ENCODE data around the gene LRP4.
"Not testable (repeated sequence)": the region's sequence is repeated elsewhere in the genome, so short reads cannot be mapped to it uniquely, and the experiment has no call there.

Gene LRP4

GRCh38 chr11:46947399-46948077 is 29.2 kb upstream of the LRP4 start:
- intact Hi-C loops (cut with micrococcal nuclease): no loop called here
- Mint-ChIP-seq H3K9me3 (no peaks in the 10 kb centered on the region), H3K27me3 (no peaks in the 10 kb centered on the region), H3K4me3 (no peak overlapping the region), H3K4me1 (ENCODE audit: low read depth) (peaks cover 14% of the 10 kb centered on the region), H3K36me3 (ENCODE audit: low read depth) (no peaks in the 10 kb centered on the region), H3K27ac (no peak overlapping the region)

- H3K27ac Mint-ChIP-seq: no peak overlapping the region
- intact Hi-C loops (cut with micrococcal nuclease): no loop called here
- H3K4me1 Mint-ChIP-seq (ENCODE audit: low read depth): peaks cover 6% of the 10 kb centered on the region
- no peak overlapping the region for H3K4me3 Mint-ChIP-seq
- no peaks in the 10 kb centered on the region for H3K36me3 Mint-ChIP-seq (ENCODE audit: low read depth)
- H3K27me3 Mint-ChIP-seq: no peaks in the 10 kb centered on the region
- H3K9me3 Mint-ChIP-seq: no peaks in the 10 kb centered on the region
Observed at GRCh38 chr11:46944356-46945075, 26.2 kb upstream of the LRP4 start.

GRCh38 chr11:46942172-46942571 is 23.8 kb upstream of the LRP4 start:
- Mint-ChIP-seq H3K4me1 (ENCODE audit: low read depth) (peaks cover 6% of the 10 kb centered on the region), H3K27me3 (no peaks in the 10 kb centered on the region), H3K27ac (no peak overlapping the region), H3K4me3 (no peak overlapping the region), H3K9me3 (no peaks in the 10 kb centered on the region), H3K36me3 (ENCODE audit: low read depth) (no peaks in the 10 kb centered on the region)
- intact Hi-C loops (cut with micrococcal nuclease): no loop called here

DNA sequence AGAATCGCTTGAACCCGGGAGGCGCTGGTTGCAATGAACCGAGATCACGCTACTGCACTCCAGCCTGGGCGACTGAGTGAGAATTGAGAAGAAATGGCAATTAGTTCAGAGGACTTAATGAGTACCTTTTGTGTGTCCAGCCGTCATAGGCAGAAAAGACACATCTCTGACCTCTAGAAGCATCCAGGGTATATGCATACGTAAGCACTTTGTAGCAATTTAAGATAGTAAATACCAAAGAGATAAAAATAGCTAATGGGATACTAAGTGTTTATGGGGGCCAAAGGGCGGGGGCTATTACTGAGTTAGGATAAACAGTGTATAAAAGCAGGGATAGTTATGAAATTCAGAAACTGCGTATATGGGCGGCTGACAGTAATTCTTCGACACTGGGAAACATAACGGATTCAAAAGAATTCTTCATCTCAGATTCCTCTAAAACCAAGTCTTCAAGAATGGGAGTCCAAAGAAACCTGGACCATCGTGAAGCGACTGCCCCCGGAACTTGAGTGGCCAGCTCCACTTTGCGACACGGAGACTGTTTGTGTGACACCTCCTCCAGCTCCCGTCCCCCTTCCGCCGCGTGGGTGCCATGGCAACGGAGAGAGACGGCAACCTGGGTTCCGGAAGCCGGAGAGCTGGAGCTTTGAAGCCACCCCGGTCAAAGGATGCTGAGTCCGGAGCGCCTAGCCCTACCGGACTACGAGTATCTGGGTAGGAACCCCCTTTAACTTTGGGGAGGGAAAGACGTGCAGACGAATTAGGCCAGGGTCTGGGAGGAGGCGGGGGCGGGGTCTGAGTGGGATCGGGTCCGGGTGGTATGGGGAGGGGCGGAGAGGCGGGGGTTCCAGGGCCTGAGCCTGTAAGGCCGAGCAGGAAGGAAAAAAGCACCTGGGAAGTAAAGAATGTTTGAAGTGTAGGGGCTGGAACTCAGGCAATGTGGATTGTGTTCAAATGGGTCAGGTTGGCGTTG is 18.1 kb upstream of the LRP4 start, which contains the start of gene CSTPP1:
CSTPP1 (plus strand) TSS at position 624 of the 973 bp plus-strand sequence; CDS start at position 669, 45 bp downstream.
- Mint-ChIP-seq H3K36me3 (ENCODE audit: low read depth) (peaks cover 7% of the 10 kb centered on the region), H3K4me3 (peak within 1 kb of the TSS; percentile 96)
- intact Hi-C loops (cut with micrococcal nuclease): no loop called here

GRCh38 chr11:46930089-46930488 is 11.7 kb upstream of the LRP4 start:
- H3K27me3 Mint-ChIP-seq: no peaks in the 10 kb centered on the region
- H3K4me3 Mint-ChIP-seq: no peak overlapping the region
- intact Hi-C loops (cut with micrococcal nuclease): no loop called here
- no peaks in the 10 kb centered on the region for H3K36me3 Mint-ChIP-seq (ENCODE audit: low read depth)
- no peak overlapping the region for H3K27ac Mint-ChIP-seq
- H3K4me1 Mint-ChIP-seq (ENCODE audit: low read depth): no peaks in the 10 kb centered on the region
- H3K9me3 Mint-ChIP-seq: no peaks in the 10 kb centered on the region

More for the DNA sequence above, 18.1 kb upstream of the LRP4 start, which contains the start of gene CSTPP1:
- Mint-ChIP-seq H3K27ac (peak within 1 kb of the TSS; percentile 82), H3K27me3 (peaks cover 2% of the 10 kb centered on the region), H3K9me3 (no peaks in the 10 kb centered on the region), H3K4me1 (ENCODE audit: low read depth) (peaks cover 11% of the 10 kb centered on the region)

DNA sequence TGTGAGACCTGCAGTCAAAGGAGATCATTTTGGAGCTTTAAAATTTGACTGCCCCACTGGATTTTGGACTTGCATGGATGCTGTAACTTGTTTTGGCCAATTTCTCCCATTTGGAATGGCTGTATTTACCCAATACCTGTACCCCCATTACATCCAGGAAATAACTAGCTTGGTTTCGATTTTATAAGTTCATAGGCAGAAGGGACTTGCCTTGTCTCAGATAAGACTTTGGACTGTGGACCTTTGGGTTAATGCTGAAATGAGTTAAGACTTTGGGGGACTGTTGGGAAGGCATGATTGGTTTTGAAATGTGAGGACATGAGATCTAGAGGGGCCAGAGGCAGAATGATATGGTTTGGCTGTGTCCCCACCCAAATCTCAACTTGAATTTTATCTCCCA is 10.4 kb upstream of the LRP4 start:
- H3K27me3 Mint-ChIP-seq; H3K27ac Mint-ChIP-seq; H3K9me3 Mint-ChIP-seq; H3K36me3 Mint-ChIP-seq (ENCODE audit: low read depth); H3K4me3 Mint-ChIP-seq; H3K4me1 Mint-ChIP-seq (ENCODE audit: low read depth); intact Hi-C loops (cut with micrococcal nuclease): not testable (repeated sequence)

- H3K9me3 Mint-ChIP-seq; intact Hi-C loops (cut with micrococcal nuclease); H3K4me1 Mint-ChIP-seq (ENCODE audit: low read depth); H3K27ac Mint-ChIP-seq; H3K36me3 Mint-ChIP-seq (ENCODE audit: low read depth); H3K4me3 Mint-ChIP-seq; H3K27me3 Mint-ChIP-seq: not testable (repeated sequence)
Observed at GRCh38 chr11:46927928-46928327, 9.6 kb upstream of the LRP4 start.

DNA sequence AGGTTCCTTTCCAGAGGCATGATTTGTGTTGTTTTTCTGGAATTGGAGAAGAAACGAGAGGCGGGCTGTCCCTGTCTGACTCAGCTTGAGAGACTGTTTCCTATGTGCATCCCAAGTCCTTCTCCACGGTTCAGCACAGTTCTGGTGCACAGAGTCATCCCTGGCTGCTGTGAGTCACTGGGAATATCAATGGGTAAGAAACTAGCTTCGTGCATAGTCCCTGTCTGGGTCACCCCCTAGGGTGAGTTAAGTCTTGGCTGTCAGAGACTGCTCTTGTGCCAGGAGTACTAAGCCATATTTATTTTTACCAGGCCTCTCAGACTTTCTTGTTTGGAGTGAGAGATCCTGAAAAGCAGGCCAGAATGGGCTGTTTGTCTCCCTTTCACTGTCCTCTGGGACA is 2.4 kb upstream of the LRP4 start:
- intact Hi-C loops (cut with micrococcal nuclease): no loop called here
- Mint-ChIP-seq H3K9me3 (no peaks in the 10 kb centered on the region), H3K27me3 (peaks cover 41% of the 10 kb centered on the region), H3K4me1 (ENCODE audit: low read depth) (peaks cover 30% of the 10 kb centered on the region), H3K4me3 (no peak overlapping the region), H3K27ac (no peak overlapping the region), H3K36me3 (ENCODE audit: low read depth) (no peaks in the 10 kb centered on the region)

GRCh38 chr11:46918788-46919513 is 601 bp upstream of the LRP4 start:
- H3K27ac Mint-ChIP-seq: no peak overlapping the region

DNA sequence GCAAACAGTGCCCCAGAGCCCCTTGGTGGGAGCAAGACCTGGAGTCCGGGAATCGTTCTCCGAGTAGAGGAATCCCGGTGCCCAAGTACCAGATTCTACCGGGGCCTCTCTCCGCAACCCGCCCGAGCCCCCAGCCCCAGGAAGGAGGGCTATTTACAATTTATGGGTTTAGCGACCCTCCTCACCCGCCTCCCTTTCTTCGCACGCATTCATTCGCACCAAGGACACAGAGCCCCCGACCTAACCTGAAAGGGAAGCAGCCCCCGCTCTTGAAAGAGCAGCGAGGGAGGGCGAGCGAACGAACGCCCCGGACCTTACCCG is 628 bp downstream of the LRP4 start:
- H3K27ac Mint-ChIP-seq: no peak overlapping the region

More at GRCh38 chr11:46918788-46919513, 601 bp upstream of the LRP4 start:
- no peaks in the 10 kb centered on the region for H3K36me3 Mint-ChIP-seq (ENCODE audit: low read depth)
- H3K4me1 Mint-ChIP-seq (ENCODE audit: low read depth): peaks cover 30% of the 10 kb centered on the region
- H3K4me3 Mint-ChIP-seq: peak overlapping the region; percentile 72
- no peaks in the 10 kb centered on the region for H3K9me3 Mint-ChIP-seq
- peaks cover 58% of the 10 kb centered on the region for H3K27me3 Mint-ChIP-seq
- intact Hi-C loops (cut with micrococcal nuclease): loop anchor here (2.0 kb wide), 1 partner anchor 234 kb away; no protein-coding TSS in a partner anchor

GRCh38 chr11:46917109-46917761 is 1.1 kb downstream of the LRP4 start:
- Mint-ChIP-seq H3K4me1 (ENCODE audit: low read depth) (peaks cover 36% of the 10 kb centered on the region), H3K27ac (no peak overlapping the region), H3K9me3 (no peaks in the 10 kb centered on the region), H3K4me3 (peak overlapping the region; percentile 69), H3K36me3 (ENCODE audit: low read depth) (no peaks in the 10 kb centered on the region), H3K27me3 (peaks cover 74% of the 10 kb centered on the region)
- intact Hi-C loops (cut with micrococcal nuclease): no loop called here

More for the DNA sequence above, 628 bp downstream of the LRP4 start:
- Mint-ChIP-seq H3K4me3 (peak overlapping the region; percentile 69), H3K36me3 (ENCODE audit: low read depth) (no peaks in the 10 kb centered on the region), H3K4me1 (ENCODE audit: low read depth) (peaks cover 32% of the 10 kb centered on the region), H3K9me3 (no peaks in the 10 kb centered on the region), H3K27me3 (peaks cover 69% of the 10 kb centered on the region)
- intact Hi-C loops (cut with micrococcal nuclease): loop anchor here (2.0 kb wide), 1 partner anchor 235 kb away; no protein-coding TSS in a partner anchor

GRCh38 chr11:46916286-46917108 is 1.9 kb downstream of the LRP4 start:
- Mint-ChIP-seq H3K4me3 (peak overlapping the region; percentile 69), H3K9me3 (no peaks in the 10 kb centered on the region), H3K27ac (no peak overlapping the region), H3K27me3 (peaks cover 80% of the 10 kb centered on the region), H3K36me3 (ENCODE audit: low read depth) (no peaks in the 10 kb centered on the region), H3K4me1 (ENCODE audit: low read depth) (peaks cover 36% of the 10 kb centered on the region)
- intact Hi-C loops (cut with micrococcal nuclease): no loop called here
